NCI-H1436 treated with DMSO at 0.1 percent for 48 hours (cell line): ENCODE data around the gene FANCC.

Source experiments
- DNase-seq: peaks from one replicate; lab custom pipeline; 2025; lab: John Stamatoyannopoulos, UW

Gene FANCC, protein sequence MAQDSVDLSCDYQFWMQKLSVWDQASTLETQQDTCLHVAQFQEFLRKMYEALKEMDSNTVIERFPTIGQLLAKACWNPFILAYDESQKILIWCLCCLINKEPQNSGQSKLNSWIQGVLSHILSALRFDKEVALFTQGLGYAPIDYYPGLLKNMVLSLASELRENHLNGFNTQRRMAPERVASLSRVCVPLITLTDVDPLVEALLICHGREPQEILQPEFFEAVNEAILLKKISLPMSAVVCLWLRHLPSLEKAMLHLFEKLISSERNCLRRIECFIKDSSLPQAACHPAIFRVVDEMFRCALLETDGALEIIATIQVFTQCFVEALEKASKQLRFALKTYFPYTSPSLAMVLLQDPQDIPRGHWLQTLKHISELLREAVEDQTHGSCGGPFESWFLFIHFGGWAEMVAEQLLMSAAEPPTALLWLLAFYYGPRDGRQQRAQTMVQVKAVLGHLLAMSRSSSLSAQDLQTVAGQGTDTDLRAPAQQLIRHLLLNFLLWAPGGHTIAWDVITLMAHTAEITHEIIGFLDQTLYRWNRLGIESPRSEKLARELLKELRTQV

DNA sequence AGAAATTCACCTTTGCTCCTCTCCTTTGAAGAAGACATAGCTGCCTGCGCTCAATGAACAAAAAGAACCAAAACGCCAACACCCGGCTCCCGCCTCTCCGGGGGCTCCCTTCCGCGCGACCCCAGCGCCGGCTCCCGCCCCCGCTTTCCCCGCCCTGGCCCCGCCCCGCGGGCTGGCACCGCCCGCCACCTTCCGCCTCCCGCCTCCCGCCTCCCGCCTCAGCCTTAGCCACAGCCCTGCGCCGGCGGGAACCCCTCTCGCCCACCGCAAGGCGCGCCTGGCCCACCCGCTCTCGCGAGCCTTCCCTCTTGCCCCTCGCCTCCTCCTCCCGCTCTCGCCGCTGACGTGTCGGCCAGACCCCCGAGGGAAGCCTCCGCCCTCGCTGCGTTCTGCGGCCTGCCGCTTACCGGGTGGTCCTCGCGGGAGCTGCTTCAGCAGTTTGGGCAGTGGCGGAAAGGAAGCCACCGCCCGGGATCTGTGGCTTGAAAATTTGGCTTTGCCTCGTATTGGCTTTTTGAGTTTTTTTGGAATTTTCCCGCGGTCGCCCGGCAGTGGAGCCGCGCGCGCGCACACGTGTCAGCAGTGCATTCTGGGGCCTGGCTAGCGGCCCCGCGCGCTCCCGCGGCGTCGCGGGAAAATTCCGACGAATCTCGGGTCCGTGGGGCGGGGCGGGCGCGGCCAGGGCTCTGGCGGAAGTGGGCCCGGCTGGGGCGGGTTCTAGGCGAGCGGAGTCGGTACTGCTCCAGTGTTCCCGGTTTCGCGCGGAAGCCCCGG is at the start of gene FANCC:
TSS of gene FANCC (minus strand) at position 591 of the 774 bp plus-strand sequence. CDS start 68,418 bp downstream, outside the sequence.
- peak; percentile 67 for DNase-seq

DNA sequence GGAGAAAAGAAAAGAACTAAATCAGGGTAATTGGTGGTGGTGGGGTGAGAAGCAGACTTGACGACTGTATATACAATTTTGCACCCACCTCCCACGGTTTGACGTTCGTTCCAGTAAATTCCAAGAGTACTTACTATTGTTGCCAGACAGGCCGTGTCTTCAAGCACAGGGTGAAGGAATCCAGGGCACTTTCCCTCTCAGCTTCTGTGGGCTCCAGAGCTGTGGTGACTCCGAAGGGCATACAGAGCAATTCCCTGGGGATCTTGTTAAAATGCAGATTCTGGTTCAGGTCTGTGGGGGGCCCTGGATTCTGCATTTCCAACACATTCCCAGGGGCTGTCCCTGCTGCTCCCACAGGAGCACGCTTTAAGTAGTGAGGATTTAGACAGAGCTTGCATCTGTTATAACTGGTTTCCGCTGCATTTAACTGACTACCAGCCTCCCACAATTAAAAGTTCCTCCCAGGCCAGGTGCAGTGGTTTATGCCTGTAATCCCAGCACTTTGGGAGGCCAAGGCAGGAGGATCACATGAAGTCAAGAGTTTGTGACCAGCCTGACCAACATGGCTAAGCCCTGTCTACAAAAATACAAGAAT is 49.3 kb upstream of the FANCC start:
- DNase-seq, result no peak

DNA sequence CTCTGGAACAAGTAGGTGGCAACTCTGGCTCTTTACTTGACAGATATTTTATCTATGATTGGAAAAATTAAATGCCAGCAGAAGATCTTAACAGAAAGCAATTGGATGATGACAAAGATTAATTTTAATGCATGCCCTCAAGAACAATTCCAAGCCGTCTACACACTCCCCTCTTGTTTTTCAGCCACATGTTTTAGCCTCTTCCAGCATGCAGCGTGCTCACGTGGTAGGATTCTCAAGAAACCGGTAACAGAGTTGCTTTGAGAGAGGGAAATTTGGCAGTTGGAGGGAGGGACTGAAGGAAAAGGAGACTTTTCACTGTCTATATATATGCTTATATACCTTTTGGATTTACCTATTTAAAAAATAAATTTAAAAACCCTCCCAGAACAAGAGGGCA is 48.3 kb upstream of the FANCC start:
- no peak for DNase-seq

DNA sequence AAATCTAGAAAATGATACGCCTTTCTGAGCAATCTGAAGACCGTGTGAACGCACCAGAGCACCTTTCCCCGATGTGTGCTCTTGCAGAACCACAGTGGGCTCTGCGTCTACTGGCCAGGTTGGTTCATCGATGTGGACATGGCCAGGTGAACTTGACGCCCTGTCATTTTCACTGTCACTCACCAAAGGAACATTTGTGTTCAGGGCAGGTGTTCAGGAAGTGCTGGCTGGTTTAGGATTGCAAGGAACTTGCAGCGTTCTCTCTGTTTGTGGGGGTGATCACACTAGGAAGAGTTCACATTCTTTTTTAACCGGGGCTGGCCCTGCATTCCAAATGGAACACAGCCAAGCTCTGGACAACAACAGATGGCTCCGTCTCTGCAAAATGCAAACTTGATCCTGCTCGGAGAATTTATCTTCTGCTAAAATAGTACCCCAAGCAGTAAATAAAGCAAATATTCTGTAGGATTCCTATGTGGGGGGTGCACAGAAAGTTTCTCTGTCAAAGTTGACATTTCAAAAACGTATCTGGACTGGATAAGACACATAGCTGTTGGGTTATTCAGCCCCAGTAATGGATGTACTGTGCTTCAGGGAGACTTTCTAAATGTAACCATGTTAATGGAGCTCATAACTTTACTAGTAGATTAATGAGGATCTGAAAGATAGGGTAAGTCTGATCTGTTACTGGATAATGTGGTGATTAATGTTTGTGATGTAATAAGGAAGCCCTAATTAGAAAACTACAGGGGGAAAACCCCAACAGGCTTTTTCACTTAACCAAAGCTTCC is 45.7 kb upstream of the FANCC start:
- no peak for DNase-seq

DNA sequence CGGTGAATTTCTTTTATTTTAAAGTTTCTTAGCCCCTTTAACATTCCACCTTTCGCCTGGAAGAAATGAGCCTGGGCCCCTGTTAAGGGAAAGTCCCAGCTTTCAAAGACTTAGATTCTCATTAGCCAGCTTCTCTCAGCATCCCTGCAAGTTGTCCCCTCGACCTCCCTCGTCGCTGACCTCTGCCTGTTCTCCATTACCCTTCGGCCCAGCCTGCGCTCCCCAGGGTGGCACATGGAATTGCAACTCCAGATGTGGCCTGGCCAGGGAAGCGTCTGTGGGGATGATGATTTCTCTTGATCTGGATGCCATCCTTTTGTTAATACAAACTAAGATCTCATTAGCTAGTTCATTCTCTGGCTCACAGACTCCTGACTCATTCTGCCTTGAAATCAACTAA is 43.4 kb upstream of the FANCC start:
- DNase-seq, result no peak

DNA sequence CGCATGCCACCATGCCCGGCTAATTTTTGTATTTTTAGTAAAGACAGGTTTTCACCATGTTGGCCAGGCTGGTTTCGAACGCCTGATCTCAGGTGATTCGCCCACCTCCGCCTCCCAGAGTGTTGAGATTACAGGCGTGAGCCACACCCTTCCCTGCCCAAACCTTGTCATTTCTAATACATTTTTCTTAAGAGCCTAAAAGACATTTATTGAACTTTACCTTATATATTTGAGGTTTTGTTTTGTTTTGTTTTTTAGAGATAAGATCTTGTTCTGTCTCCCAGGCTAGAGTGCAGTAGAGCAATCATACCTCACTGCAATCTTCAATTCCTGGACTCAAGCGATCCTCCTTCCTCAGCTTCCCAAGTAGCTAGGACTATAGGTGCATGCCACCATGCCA is 39.8 kb upstream of the FANCC start:
- no peak for DNase-seq

DNA sequence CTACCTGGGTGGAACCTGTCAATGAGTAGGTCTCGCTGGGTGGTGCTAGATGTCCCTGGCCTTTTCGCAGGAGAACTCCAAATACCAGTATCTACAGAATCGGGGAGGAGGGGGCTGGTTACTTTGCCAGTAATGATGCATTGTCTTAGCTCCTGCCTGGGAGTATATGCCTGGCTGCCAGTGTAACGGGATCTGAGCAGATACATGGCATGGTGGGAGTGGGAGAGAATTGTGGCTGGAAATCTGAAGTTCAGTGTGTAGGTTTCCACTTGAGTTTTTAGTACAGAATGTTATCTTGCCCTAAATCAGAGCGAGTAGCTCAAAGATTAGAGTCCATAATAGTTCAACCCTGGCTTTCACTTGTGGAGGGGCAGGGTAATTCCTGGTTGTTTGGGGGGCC is 38.0 kb upstream of the FANCC start:
- DNase-seq, result no peak

DNA sequence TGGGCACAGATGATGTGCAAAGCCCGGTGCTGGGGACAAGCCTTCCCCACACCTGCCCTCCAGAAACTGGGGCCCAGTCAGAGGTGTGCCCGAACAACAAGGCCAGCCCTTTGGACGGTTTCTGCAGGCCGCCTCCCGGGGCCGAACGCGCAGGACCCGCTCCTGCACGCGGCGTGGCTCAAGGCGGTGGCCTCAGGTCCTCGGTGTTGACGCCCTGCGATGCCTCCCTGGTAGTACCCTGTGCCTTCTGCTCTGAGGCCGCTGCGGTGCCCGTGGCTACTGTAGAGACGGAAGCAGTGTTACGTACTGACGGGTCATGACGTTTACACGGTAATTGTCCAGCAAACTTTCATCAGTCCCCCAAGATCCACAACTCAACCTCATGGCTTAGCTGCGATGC is 33.5 kb upstream of the FANCC start:
- DNase-seq, result no peak

DNA sequence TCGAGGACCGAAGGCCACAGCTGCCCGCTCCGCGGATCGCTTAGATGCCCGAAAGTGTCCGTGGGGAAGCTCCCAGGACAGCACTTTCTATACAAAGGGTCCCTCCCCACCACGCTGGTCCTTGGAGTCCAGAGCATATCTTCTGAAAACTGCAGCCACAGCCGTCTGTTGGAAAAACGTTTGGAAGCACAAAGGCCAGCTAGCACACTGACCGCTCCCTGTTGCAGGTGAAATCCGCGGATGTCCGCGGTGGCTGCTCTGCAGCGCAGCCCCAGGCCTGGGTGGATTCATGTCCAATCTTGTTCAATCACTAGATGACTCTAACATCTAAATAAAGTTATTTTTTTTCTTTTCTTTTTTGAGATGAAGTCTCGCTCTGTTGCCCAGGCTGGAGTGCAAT is 32.8 kb upstream of the FANCC start:
- no peak for DNase-seq

DNA sequence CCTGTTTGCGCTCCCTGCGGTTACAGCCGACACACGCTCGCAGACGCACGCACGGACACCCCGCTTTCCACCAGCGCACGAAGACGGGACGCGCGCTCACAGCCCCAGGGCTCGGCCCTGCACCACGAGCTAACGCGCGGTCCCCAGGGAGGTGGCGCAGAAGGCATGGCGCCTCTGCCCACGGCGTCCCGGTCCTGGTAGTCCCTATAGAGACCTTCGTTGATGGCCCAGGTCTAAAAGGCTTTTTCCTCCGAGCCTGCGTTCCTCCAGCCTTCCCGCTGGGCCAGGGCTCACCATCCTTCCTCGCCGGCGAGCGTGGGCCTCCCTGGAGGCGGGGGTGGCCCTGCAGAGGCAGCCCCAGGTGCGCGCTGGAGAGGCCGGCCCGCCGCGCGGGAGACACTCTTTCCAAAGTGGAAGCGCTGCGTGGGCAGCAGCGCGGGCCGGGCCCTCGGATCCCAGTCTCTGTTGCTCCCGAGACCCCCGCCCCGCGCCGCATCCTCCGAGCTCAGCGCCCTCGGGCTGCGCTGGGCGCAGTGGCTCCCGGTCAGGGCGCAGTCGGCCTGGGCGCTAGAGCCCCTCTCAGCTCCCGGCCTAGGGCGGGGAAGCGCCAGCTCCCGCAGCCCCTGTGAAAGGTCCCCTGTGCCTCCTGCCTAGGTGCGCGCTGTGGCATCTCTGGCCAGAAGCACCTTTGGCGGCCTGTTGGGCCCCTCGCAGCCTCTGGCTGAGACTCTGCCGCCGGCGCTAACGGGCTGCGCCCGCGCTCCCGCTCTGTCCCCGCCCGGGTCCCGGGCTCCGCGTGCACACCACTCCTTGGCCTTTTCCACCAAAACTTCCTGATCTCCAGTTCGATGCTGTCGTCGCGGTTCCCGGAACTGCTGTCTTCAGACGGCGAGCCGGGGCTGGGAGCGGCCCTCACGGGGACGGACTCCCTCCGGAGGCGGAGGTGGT is 31.9 kb upstream of the FANCC start:
- DNase-seq, result no peak

DNA sequence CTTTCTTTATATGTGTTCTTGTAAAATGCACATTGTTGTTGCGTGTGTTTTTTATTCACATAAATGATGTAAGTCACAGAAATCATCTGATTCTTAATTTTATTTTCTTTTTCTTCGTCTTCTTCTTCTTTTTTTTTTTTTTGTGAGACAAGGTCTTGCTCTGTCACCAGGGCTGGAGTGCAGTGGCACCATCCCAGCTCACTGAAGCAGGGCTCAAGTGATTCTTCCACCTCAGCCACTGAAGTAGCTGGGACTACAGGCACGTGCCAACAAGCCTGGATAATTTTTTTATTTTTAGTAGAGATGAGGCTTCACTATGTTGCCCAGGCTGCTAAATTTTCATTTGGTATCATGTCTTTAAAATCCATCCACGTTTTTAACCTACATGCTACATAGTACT is 28.5 kb upstream of the FANCC start:
- DNase-seq, result no peak

DNA sequence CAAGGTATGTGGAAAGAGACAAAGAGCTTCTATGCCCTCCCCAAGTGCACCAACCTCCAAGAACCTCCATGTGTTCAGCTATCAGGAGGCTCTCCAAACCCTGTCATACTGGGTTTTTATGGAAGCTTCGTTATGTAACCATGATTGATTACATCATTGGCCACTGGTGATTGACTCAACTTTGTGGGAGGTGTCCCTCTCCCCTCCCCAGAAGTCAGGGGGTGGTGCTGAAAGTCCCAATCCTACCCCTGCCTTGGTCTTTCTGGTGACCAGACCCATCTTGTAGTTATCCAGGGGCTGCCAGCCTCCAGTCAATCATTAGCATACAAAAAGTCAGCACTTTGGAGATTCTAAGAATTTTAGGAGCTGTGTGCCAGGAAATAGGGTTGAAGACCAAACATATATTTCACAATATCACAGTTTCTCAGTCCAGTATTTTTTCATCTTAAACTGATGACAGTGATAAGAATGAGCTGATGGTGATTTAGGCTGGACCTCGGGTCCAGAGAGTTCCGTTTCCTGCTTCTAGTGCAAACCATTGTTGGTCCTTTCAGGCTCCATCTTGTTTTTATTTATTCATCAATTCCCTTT is 27.3 kb upstream of the FANCC start:
- no peak for DNase-seq

DNA sequence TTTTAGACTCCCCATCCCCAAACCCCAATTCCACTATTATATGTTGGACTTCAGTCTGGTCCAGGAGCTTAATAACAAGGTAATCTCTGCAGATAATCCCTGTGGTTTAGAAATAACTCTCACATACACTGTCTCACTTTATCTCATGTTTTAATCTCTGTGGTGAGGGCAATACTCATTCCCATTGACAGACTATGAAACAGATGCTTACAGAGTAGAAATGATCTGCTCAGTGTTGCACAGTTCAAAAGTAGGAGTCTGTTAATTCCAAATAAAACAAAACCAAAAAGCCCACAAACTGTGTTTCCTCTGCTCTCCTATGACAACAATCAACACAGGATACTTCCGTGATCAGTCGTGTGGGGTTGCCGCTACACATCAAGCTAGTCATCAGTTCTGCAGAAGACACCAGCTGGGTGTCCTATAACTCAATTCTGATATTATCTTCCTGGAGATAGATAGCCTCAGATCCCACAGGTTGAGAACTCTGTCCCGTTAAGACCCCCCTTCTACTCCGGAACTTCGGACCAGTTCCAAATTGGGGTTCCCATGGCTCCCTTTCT is 26.3 kb upstream of the FANCC start:
- DNase-seq, result no peak

DNA sequence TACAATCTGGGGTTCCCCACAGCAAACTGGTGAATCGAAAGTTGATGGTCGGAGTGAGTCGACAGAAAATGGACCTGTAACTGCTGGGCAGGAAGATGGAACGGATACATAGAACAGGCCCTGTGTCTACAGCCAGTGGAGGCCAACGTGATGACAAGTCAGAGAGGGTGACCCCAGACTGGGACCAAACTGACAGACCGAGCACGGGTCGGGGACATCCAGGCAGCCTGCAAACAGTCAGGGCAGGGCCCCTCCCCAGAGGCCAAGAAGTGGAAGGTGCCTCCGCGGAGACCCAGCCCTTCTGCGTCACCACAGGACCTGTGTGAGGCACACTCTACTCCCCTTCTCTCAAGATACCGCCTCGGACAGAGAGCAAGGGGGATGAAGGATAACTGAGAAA is 25.1 kb upstream of the FANCC start:
- no peak for DNase-seq

DNA sequence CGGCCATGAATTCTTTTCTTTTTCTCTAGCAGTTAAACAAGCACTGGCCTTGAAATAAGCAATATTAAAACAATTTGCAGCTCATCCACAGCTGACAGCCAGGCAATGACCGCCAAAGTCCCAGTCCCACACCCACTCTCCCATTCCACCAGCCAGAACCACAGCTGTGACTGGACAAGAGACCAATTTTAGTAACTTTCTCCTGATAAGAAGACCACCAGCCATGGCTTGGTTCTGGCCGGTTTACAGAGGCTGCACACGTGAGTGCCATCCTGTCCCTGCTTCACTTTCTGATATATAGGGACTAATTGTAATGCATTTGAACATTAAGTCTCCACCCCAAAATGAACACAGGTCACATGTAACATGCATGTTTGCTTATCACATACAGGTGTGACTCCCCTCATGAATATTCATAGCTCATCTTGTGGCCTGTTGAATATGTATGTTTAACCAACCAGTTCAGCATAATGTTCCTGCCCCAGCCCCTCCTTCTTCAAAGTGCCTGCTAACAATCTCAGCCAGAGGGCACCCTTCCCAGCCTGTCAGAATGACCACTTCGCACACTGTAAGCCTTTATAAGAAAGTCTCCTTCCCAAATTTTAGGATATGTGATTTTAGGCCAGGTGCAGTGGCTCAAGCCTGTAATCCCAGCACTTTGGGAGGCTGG is 23.9 kb upstream of the FANCC start:
- DNase-seq, result no peak

DNA sequence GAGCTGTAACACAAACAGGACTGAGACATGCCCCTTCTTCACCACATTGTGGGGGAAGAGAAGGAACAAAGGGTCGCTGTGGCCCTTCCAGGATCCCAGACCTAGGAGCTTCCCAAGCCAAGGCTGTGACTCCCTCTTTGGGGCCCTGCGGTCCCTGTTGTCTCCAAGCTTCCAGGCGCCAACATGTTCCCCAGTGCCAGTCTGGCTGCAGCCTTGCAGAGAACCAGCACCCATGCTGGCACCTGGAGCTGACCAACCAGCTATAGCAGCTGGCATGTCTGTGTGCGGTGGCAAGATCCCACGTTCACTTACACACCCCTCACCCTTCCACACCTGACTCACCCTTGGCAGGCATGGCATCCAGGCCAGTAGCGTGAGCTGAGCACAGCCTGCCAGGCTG is 20.7 kb upstream of the FANCC start:
- no peak for DNase-seq

DNA sequence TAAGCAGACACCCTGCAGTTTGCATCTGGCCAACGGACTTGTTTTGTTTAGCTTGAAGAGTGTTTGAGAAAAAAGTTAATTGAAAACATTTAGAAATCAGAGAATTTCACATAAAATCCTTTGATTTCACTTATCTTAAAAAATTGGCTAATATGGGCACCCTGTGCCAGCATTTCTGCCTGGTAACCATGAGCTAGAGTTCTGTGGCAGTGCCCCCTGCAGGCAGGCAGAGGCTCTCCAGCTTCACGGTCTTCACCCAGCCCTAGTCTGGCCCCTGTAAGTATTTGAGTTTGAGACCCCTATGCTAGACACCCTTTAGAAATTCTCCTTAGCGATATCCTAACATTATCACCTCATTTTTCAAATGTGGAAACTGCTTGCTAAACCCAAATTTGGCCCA is 18.8 kb upstream of the FANCC start:
- DNase-seq, result no peak

DNA sequence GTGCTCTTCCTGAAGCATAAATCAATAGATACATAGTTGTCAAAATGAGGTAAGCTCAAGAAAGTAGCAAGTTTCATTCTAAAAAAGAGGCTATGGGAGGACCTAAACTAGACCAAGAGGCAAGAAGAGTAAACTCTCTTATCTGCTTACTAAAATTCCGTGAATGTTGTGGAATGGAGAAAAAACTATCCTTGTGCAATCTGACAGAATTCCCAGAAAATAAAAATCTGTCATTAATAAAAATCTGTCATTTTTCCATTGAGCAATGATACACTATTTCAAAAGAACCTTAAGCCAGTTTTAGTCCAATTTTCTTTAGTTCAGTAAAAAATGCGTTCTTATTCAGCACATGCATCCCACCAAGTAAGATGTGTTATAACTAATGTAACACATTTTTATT is 15.9 kb upstream of the FANCC start:
- DNase-seq, result no peak

DNA sequence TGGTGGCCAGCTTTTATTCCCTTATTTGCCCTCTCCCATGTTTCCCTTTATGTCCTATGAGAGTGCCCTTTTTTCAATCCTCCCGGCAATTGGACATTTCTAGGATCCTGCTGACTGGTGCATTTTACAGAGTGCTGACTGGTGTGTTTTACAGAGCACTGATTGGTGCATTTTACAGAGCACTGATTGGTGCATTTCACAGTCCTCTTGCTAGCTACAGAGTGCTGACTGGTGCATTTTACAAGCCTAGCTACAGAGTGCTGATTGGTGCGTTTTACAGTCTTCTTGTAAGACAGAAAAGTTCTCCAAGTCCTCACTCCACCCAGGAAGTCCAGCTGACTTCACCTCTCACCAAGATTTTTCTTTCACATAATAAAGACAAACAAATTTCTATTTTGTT is 15.4 kb upstream of the FANCC start:
- DNase-seq, result no peak
